ENCODE results near the gene CSNK2B. TPM values are rescaled to one million over a fixed set of nuclear protein-coding genes. Genes with fewer than 3 reads are reported as not detected.

The CSNK2B gene
- total and polyA plus RNA-seq, 2 donors from 2014 or later, result 130 to 270 TPM

- intact Hi-C loops (cut with DNase I), result no loop called here
- H3K4me1 ChIP-seq (ENCODE audit: control insufficient read depth in 2 of 3, insufficient read depth in 2 of 3, low read depth in 1 of 3, low read length in 3 of 3), result peaks cover 0 to 8% (median 4%) of the 10 kb centered on the region in 3 donors
- no peak for FAIRE-seq
- peaks cover 30 to 72% (median 51%) of the 10 kb centered on the region in 3 donors for H3K36me3 ChIP-seq (ENCODE audit: control insufficient read depth in 2 of 3, insufficient read depth in 3 of 3, low read length in 3 of 3)
- no peak overlapping the region for H3K9ac ChIP-seq (ENCODE audit: low read length in 3 of 3)
- no peak for TF ChIP-seq CTCF (IDR thresholded peaks at IDR 0.05; ENCODE audit: borderline replicate concordance, extremely low read depth, insufficient read depth)
- no peak overlapping the region for H3K27ac ChIP-seq (ENCODE audit: low read depth in 2 of 2, low read length in 2 of 2)
- no peaks in the 10 kb centered on the region for H3K27me3 ChIP-seq (ENCODE audit: control insufficient read depth, insufficient read depth, low read length)
- H3K9me3 ChIP-seq (ENCODE audit: control insufficient read depth in 2 of 3, insufficient read depth in 1 of 3, low read length in 3 of 3), result no peaks in the 10 kb centered on the region
- no peak for DNase-seq
- H3K4me3 ChIP-seq (ENCODE audit: low read length in 3 of 3), result no peak overlapping the region
Measured at GRCh38 chr6:31626952-31627351, 38.9 kb upstream of the CSNK2B start.

GRCh38 chr6:31627690-31628287 lies 38.1 kb upstream of the CSNK2B start:
- no peaks in the 10 kb centered on the region for H3K9me3 ChIP-seq (ENCODE audit: control insufficient read depth in 2 of 3, insufficient read depth in 1 of 3, low read length in 3 of 3)
- peaks cover 30 to 78% (median 50%) of the 10 kb centered on the region in 3 donors for H3K36me3 ChIP-seq (ENCODE audit: control insufficient read depth in 2 of 3, insufficient read depth in 3 of 3, low read length in 3 of 3)
- no peaks in the 10 kb centered on the region for H3K27me3 ChIP-seq (ENCODE audit: control insufficient read depth, insufficient read depth, low read length)
- DNase-seq (no peak), FAIRE-seq (no peak)
- H3K9ac ChIP-seq (ENCODE audit: low read length in 3 of 3), result no peak overlapping the region
- no peak overlapping the region for H3K4me3 ChIP-seq (ENCODE audit: low read length in 3 of 3)
- H3K27ac ChIP-seq (ENCODE audit: low read depth in 2 of 2, low read length in 2 of 2), result no peak overlapping the region
- no peak for TF ChIP-seq CTCF (IDR thresholded peaks at IDR 0.05; ENCODE audit: borderline replicate concordance, extremely low read depth, insufficient read depth)
- intact Hi-C loops (cut with DNase I), result no loop called here
- no peaks in the 10 kb centered on the region for H3K4me1 ChIP-seq (ENCODE audit: control insufficient read depth in 2 of 3, insufficient read depth in 2 of 3, low read depth in 1 of 3, low read length in 3 of 3)

- no peak overlapping the region for H3K27ac ChIP-seq (ENCODE audit: low read depth in 2 of 2, low read length in 2 of 2)
- H3K27me3 ChIP-seq (ENCODE audit: control insufficient read depth, insufficient read depth, low read length), result no peaks in the 10 kb centered on the region
- FAIRE-seq (no peak), DNase-seq (no peak)
- no peak overlapping the region for H3K9ac ChIP-seq (ENCODE audit: low read length in 3 of 3)
- no peaks in the 10 kb centered on the region for H3K4me1 ChIP-seq (ENCODE audit: control insufficient read depth in 2 of 3, insufficient read depth in 2 of 3, low read depth in 1 of 3, low read length in 3 of 3)
- peaks cover 30 to 79% (median 46%) of the 10 kb centered on the region in 3 donors for H3K36me3 ChIP-seq (ENCODE audit: control insufficient read depth in 2 of 3, insufficient read depth in 3 of 3, low read length in 3 of 3)
- intact Hi-C loops (cut with DNase I), result no loop called here
- no peak for TF ChIP-seq CTCF (IDR thresholded peaks at IDR 0.05; ENCODE audit: borderline replicate concordance, extremely low read depth, insufficient read depth)
- no peaks in the 10 kb centered on the region for H3K9me3 ChIP-seq (ENCODE audit: control insufficient read depth in 2 of 3, insufficient read depth in 1 of 3, low read length in 3 of 3)
- no peak overlapping the region for H3K4me3 ChIP-seq (ENCODE audit: low read length in 3 of 3)
Measured at GRCh38 chr6:31629014-31629413, 36.9 kb upstream of the CSNK2B start.
